ENCODE results near the gene GRB10. TPM values are rescaled to one million over a fixed set of nuclear protein-coding genes. Genes with fewer than 3 reads are reported as not detected.

The GRB10 gene
- total RNA-seq, 1 experiment from 2014 or later = 38.3 TPM

- ATAC-seq (no peak), DNase-seq (ENCODE audit: low read depth, low spot score) (no peak)
- H3K4me3 ChIP-seq (ENCODE audit: low read depth in 2 of 2, low read length in 2 of 2) = no peak overlapping the region
- no TSS peak for BruUV-seq (replicated peaks)
- CTCF ChIA-PET = interaction anchor here (0.6 kb wide), 1 partner anchor 53 kb away, joined by 4 read pairs; no protein-coding TSS in a partner anchor
- no peaks in the 10 kb centered on the region for H3K4me1 ChIP-seq (ENCODE audit: control insufficient read depth, insufficient read depth, low read length)
- H3K27ac ChIP-seq (ENCODE audit: low read length) = no peak overlapping the region
- no peaks in the 10 kb centered on the region for H3K36me3 ChIP-seq (ENCODE audit: control insufficient read depth, insufficient read depth, low read length)
- intact Hi-C loops (cut with micrococcal nuclease; ENCODE audit: unreplicated experiment) (no loop called here), in situ Hi-C loops (cut with HindIII; ENCODE audit: low pct_unique_long_range_greater_than_20kb, low sequenced_read_pairs) (no loop called here)
- TF ChIP-seq, protein P1, sequence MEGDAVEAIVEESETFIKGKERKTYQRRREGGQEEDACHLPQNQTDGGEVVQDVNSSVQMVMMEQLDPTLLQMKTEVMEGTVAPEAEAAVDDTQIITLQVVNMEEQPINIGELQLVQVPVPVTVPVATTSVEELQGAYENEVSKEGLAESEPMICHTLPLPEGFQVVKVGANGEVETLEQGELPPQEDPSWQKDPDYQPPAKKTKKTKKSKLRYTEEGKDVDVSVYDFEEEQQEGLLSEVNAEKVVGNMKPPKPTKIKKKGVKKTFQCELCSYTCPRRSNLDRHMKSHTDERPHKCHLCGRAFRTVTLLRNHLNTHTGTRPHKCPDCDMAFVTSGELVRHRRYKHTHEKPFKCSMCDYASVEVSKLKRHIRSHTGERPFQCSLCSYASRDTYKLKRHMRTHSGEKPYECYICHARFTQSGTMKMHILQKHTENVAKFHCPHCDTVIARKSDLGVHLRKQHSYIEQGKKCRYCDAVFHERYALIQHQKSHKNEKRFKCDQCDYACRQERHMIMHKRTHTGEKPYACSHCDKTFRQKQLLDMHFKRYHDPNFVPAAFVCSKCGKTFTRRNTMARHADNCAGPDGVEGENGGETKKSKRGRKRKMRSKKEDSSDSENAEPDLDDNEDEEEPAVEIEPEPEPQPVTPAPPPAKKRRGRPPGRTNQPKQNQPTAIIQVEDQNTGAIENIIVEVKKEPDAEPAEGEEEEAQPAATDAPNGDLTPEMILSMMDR (IDR thresholded peaks at IDR 0.05) = no peak
- TF ChIP-seq REST (IDR thresholded peaks at IDR 0.05; ENCODE audit: insufficient read depth in 1 of 2, low read depth in 2 of 2, low read length in 1 of 2) = no peak
- TF ChIP-seq SIN3A (IDR thresholded peaks at IDR 0.05; ENCODE audit: borderline replicate concordance, insufficient read depth, low read depth, low read length) = no peak
- TF ChIP-seq TCF7L2 (IDR thresholded peaks at IDR 0.05; ENCODE audit: low read depth, low read length) = no peak
- no peak for TF ChIP-seq POLR2AphosphoS5 (IDR thresholded peaks at IDR 0.05; ENCODE audit: low read depth, low read length)
- POLR2A ChIA-PET = no interaction called here
- no peaks in the 10 kb centered on the region for H3K9me3 ChIP-seq (ENCODE audit: control insufficient read depth, insufficient read depth, low read depth, low read length)
- H3K27me3 ChIP-seq (ENCODE audit: control insufficient read depth, insufficient read depth, low read length) = peaks cover 11% of the 10 kb centered on the region; the same call in 1 of the 2 replicates
Measured at GRCh38 chr7:50554431-50555322, 228.0 kb downstream of the GRB10 start.

GRCh38 chr7:50553973-50554372 lies 228.7 kb downstream of the GRB10 start:
- no peaks in the 10 kb centered on the region for H3K9me3 ChIP-seq (ENCODE audit: control insufficient read depth, insufficient read depth, low read depth, low read length)
- no TSS peak for BruUV-seq (replicated peaks)
- H3K27ac ChIP-seq (ENCODE audit: low read length) = no peak overlapping the region
- ChIA-PET POLR2A (no interaction called here), CTCF (no interaction called here)
- H3K4me3 ChIP-seq (ENCODE audit: low read depth in 2 of 2, low read length in 2 of 2) = no peak overlapping the region
- H3K27me3 ChIP-seq (ENCODE audit: control insufficient read depth, insufficient read depth, low read length) = peaks cover 11% of the 10 kb centered on the region; the same call in 1 of the 2 replicates
- in situ Hi-C loops (cut with HindIII; ENCODE audit: low pct_unique_long_range_greater_than_20kb, low sequenced_read_pairs) (no loop called here), intact Hi-C loops (cut with micrococcal nuclease; ENCODE audit: unreplicated experiment) (no loop called here)
- DNase-seq (ENCODE audit: low read depth, low spot score) = no peak
- H3K36me3 ChIP-seq (ENCODE audit: control insufficient read depth, insufficient read depth, low read length) = no peaks in the 10 kb centered on the region
- H3K4me1 ChIP-seq (ENCODE audit: control insufficient read depth, insufficient read depth, low read length) = no peaks in the 10 kb centered on the region
- ATAC-seq = no peak
- TF ChIP-seq SIN3A (IDR thresholded peaks at IDR 0.05; ENCODE audit: borderline replicate concordance, insufficient read depth, low read depth, low read length) (no peak), POLR2AphosphoS5 (IDR thresholded peaks at IDR 0.05; ENCODE audit: low read depth, low read length) (no peak), TCF7L2 (IDR thresholded peaks at IDR 0.05; ENCODE audit: low read depth, low read length) (no peak), REST (IDR thresholded peaks at IDR 0.05; ENCODE audit: insufficient read depth in 1 of 2, low read depth in 2 of 2, low read length in 1 of 2) (no peak)
- TF ChIP-seq, protein P1 (IDR thresholded peaks at IDR 0.05) = no peak
